ENCODE results near the gene JOSD1. TPM values are rescaled to one million over a fixed set of nuclear protein-coding genes. Genes with fewer than 3 reads are reported as not detected.

Gene JOSD1
- total and polyA plus RNA-seq, 9 of the 15 experiments (the other 6 are each of a cell fraction or from before 2014, with no cell fraction given) = 8.9 to 39.1 (median 30.4) TPM

GRCh38 chr22:38700789-38701628, at the start of gene JOSD1 (continued):
- TF ChIP-seq KHSRP (IDR thresholded peaks at IDR 0.05) = peak; percentile 90
- TF ChIP-seq, protein P1, sequence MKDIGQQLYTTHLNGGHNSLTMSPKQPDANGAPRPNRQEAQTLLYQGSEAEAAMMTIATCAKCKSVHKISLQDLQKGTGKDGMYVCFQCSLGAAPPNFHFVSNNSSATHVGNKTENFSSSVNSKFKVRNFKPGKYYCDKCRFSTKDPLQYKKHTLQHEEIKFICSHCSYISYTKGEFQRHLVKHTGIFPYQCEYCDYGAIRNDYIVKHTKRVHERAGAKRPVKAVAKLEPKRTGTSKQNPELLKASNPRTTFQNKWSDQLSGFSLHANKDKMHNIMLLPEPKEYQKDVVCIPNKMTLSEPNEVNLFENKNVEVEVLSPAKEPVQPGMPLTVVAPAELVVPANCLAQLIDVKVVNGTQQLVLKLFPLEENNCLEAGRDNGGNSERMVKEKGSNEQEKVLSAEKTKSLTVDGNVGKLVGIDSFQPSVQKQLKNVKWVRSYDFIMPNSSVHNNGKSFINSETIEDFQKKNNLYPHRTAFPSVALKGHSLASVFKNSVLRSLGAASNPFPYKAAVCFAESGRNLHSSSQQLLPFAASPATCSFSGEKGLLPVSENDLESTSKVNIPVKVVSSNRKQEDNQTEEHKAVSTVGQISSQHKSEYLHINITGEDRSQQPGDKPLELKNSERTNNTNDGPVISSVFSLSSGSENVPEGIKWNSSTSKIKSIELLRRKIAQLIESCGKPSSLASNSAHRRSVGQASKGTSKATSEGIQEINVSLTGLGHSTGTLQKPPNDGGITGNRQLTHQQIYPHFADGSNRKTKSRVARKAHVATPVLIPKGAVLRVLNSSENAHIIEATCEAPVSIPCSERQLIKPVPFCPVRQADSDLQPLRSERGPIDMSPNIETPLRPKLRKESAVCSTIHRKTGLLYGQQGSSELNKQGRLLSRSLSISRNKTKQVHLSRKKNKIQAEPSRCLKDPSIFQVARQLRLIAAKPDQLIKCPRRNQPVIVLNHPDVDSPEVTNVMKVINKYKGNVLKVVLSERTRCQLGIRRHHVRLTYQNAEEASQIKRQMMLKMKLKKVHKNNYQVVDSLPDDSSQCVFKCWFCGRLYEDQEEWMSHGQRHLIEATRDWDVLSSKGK (CRISPR knock-in tag; IDR thresholded peaks at IDR 0.05) = no peak
- TF ChIP-seq ZNF589 (CRISPR knock-in tag; IDR thresholded peaks at IDR 0.05; ENCODE audit: low read depth) = peak; percentile 82; the same call in 1 of the 2 replicates
- no peak for TF ChIP-seq STAT6 (CRISPR knock-in tag; IDR thresholded peaks at IDR 0.05)
- no peak for TF ChIP-seq U2AF2 (optimal IDR thresholded peaks at IDR 0.05; ENCODE audit: low read depth, low read length)
- TF ChIP-seq SRSF9 (IDR thresholded peaks at IDR 0.05; ENCODE audit: borderline replicate concordance, low read depth, low read length) = no peak
- TF ChIP-seq TAF7 (tag; IDR thresholded peaks at IDR 0.05) = no peak
- no peak for TF ChIP-seq HOXB6 (CRISPR knock-in tag; IDR thresholded peaks at IDR 0.05; ENCODE audit: borderline replicate concordance)
- TF ChIP-seq KAT7 (CRISPR knock-in tag; IDR thresholded peaks at IDR 0.05; ENCODE audit: borderline replicate concordance) = peak; percentile 34
- TF ChIP-seq ZFPM2 (CRISPR knock-in tag; IDR thresholded peaks at IDR 0.05) = no peak
- TF ChIP-seq XRCC5 (IDR thresholded peaks at IDR 0.05; ENCODE audit: low read depth, low read length) = no peak
- TF ChIP-seq POLR2G (IDR thresholded peaks at IDR 0.05; ENCODE audit: low read depth, low read length) = peak; percentile 90
- TF ChIP-seq, protein P2, sequence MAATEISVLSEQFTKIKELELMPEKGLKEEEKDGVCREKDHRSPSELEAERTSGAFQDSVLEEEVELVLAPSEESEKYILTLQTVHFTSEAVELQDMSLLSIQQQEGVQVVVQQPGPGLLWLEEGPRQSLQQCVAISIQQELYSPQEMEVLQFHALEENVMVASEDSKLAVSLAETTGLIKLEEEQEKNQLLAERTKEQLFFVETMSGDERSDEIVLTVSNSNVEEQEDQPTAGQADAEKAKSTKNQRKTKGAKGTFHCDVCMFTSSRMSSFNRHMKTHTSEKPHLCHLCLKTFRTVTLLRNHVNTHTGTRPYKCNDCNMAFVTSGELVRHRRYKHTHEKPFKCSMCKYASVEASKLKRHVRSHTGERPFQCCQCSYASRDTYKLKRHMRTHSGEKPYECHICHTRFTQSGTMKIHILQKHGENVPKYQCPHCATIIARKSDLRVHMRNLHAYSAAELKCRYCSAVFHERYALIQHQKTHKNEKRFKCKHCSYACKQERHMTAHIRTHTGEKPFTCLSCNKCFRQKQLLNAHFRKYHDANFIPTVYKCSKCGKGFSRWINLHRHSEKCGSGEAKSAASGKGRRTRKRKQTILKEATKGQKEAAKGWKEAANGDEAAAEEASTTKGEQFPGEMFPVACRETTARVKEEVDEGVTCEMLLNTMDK (IDR thresholded peaks at IDR 0.05; ENCODE audit: borderline replicate concordance, insufficient read depth, low read depth, low read length, poor library complexity, severe bottlenecking) = no peak
- peak; percentile 75; the same call in 1 of the 2 replicates for TF ChIP-seq PHF8 (IDR thresholded peaks at IDR 0.05; ENCODE audit: borderline replicate concordance, low read length)
- no peak for TF ChIP-seq PCBP2 (IDR thresholded peaks at IDR 0.05; ENCODE audit: low read depth, low read length, poor library complexity, severe bottlenecking)

Data from K562 (cell line).